ENCODE results near the gene FN3KRP. TPM values are rescaled to one million over a fixed set of nuclear protein-coding genes. Genes with fewer than 3 reads are reported as not detected.
"Not testable (repeated sequence)": the region's sequence is repeated elsewhere in the genome, so short reads cannot be mapped to it uniquely, and the experiment has no call there.

FN3KRP gene
- total RNA-seq, 4 donors from 2014 or later: 9.3 to 122 (median 16.2) TPM

DNA sequence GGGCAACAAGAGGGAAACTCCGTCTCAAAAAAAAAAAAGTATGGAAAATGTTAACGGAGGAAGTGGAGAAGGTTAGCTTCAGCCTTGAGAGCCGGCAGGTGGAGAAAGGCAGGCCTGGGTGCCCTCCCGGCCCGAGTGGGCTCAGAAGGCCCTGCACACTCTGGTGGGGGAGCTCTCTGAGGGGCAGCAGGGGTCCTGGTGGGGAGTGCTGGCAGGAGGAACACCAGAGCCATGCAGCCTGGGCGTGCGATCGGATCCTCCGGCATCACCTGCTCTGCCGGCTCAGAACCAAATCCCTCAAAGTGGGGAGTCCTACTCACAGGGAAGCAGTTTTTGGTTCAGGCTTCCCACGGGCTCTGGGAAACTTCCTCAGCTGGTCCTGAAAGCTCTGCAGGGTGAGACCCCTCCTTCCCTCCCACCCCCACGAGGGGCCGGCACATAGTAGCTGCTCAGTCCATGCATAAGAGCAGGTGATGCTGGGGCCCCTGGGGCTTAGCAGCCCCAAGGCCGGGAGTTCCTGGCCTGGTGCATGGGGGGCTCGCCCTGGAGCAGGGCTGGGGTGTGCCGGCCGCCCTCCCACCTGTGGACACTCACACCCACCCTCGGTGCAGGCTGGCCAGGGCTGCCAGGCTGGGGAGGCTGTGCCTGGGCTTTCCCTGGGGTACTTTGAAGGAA, 20.1 kb downstream of the FN3KRP start:
- Histone ChIP-seq H3K4me1 (peaks cover 6 to 17% of the 10 kb centered on the region in 2 donors), H3K36me3 (peaks cover 16 to 18% of the 10 kb centered on the region in 2 donors), H3K4me3 (replicated peaks in 1 of 3) (peak overlapping the region in 1 of 3 donors; percentile 80), H3K27ac (peak overlapping the region in 1 of 3 donors; percentile 47), H3K9me3 (no peaks in the 10 kb centered on the region), H3K27me3 (no peaks in the 10 kb centered on the region)
- DNase-seq: no peak
- TF ChIP-seq POLR2A (IDR thresholded peaks at IDR 0.05): no peak
- TF ChIP-seq, protein P1, sequence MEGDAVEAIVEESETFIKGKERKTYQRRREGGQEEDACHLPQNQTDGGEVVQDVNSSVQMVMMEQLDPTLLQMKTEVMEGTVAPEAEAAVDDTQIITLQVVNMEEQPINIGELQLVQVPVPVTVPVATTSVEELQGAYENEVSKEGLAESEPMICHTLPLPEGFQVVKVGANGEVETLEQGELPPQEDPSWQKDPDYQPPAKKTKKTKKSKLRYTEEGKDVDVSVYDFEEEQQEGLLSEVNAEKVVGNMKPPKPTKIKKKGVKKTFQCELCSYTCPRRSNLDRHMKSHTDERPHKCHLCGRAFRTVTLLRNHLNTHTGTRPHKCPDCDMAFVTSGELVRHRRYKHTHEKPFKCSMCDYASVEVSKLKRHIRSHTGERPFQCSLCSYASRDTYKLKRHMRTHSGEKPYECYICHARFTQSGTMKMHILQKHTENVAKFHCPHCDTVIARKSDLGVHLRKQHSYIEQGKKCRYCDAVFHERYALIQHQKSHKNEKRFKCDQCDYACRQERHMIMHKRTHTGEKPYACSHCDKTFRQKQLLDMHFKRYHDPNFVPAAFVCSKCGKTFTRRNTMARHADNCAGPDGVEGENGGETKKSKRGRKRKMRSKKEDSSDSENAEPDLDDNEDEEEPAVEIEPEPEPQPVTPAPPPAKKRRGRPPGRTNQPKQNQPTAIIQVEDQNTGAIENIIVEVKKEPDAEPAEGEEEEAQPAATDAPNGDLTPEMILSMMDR (IDR thresholded peaks at IDR 0.05): no peak
- intact Hi-C loops (cut with DNase I): no loop called here
- 88% methylated on average over 13 to 18 of the region's 18 CpGs for WGBS, 2 donors

DNA sequence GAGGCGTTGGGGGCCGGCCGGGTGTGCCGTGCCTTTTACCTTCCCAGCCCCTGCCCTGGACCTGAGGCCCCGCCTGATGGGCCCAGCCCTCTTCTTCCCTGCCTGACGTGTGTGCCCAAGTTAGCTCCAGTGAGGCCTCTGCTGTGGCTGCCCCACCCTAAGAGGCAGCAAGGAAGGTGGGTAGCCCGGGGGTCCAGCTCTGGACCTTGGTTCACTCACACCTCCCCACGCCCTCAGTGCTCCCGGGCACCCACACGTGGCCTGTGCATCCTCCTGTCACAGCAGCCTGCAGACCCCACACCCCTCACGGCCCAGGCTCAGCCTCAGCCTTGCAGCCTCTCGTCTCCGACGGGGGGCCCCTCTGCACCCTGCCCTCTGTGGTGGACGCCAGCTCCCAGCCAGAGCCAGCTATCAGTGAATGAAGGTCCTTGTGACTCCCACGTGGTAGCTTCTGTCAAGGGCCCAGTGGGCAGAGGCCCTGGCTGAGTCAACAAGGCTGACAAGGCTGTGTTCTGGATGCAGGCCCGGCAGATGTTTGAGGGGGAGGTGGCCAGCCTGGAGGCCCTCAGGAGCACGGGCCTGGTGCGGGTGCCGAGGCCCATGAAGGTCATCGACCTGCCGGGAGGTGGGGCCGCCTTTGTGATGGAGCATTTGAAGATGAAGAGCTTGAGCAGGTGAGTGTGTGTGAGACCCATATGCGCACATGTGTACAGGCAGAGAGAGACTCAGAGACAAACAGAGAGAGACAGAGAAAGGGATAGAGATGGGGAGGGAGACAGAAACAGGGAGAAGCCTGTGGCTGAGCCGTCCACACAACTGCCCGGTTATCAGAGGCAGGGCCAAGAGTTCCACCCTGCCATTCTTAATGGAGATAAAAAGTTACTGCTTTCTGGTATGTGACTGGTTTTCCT, 21.7 kb downstream of the FN3KRP start:
- Histone ChIP-seq H3K36me3 (peaks cover 23 to 24% of the 10 kb centered on the region in 2 donors), H3K27ac (no peak overlapping the region), H3K4me1 (peaks cover 6 to 17% of the 10 kb centered on the region in 2 donors), H3K4me3 (replicated peaks in 1 of 3) (no peak overlapping the region), H3K27me3 (no peaks in the 10 kb centered on the region), H3K9me3 (no peaks in the 10 kb centered on the region)
- no peak for DNase-seq
- TF ChIP-seq, protein P1 (IDR thresholded peaks at IDR 0.05): no peak
- no peak for TF ChIP-seq POLR2A (IDR thresholded peaks at IDR 0.05)
- intact Hi-C loops (cut with DNase I): no loop called here
- 86 to 90% methylated on average over 20 to 26 of the region's 26 CpGs for WGBS, 2 donors

DNA sequence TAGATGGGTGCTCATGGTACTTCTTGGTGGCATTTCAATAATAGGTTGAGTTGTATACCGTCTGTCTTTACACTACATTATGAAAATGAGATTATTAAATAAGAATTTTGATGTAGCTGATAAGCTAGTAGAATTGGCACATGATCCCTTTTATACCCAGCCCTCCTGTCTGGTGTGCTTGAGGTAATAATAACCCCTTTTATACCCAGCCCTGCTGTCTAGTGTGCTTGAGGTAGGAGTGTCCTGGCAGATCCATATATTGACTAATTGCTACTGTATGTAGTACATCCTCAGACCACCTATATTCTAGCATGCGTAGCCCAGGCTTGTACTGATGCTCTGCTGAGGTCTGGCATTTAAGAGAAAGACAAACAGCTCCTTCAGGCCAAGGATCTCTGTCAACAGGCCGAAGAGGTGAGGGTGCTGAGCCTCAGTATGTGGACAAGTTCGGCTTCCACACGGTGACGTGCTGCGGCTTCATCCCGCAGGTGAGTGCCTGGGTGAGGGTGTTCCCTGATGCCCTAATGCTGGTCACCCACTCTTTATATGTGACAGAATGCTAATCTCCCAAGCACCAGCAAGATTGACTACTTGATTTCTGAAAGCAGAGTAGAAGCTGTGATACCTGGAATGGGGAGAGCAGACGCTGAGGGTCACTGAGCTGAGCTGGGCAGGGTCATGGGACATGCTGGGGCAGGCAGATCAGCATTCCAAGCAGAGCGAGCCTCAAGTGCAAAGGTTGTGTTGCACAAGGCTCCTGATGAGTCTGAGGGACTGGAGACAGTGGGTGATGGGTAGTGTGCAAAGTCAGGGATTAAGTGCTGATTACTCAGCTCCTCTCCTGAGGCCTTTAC, 24.6 kb downstream of the FN3KRP start:
- intact Hi-C loops (cut with DNase I): no loop called here
- WGBS, 2 donors: 98% methylated on average over 10 of the region's 10 CpGs

DNA sequence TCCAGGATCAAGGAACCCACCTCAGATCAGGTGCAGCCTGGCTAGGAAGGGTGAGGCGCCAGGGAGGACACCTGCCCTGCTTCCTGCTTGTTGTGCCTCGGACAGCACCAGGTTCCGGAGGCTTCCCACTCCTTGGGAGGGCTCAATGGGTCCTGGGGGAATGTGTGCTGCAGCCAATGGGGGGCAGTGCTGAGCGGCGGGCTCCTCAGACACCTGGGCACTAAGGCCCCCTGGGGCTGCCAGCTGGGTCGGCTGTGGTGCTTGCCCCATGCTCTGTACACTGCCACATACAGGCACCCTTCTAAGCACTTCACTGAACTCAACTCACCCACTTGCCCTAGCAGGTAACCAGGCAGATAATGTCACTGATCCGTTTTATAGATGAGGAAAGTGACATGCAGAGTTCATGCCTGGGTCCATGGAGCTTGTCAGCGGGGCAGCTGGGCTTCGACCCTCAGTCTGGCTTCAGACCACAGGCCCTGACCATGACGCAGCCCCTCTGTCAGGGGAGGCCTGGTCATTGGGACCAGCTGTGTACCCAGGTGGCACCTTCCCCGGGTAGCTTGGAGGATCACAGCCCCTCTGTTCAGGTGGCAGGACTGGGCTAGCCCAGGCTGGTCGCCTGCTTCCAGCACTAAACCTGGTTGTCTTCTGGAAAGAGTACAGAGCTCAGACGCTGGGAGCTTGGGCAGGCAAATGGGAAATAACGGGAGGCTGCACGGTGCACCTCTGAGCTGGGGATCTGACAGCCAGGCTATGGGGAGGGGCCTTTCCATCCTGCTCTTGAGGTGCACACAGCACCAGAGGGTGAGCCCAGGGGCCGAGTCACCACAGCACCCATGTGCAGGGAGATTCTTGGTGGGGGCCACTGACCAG, 27.1 kb downstream of the FN3KRP start:
- Histone ChIP-seq H3K4me1 (no peaks in the 10 kb centered on the region), H3K9me3 (no peaks in the 10 kb centered on the region), H3K36me3 (peaks cover 24 to 27% of the 10 kb centered on the region in 2 donors), H3K4me3 (replicated peaks in 1 of 3) (no peak overlapping the region), H3K27me3 (no peaks in the 10 kb centered on the region), H3K27ac (no peak overlapping the region)
- WGBS, 2 donors: 93 to 96% methylated on average over 14 of the region's 16 CpGs
- DNase-seq: no peak
- TF ChIP-seq, protein P1 (IDR thresholded peaks at IDR 0.05): no peak
- TF ChIP-seq POLR2A (IDR thresholded peaks at IDR 0.05): no peak
- intact Hi-C loops (cut with DNase I): no loop called here

More for the DNA sequence above, 24.6 kb downstream of the FN3KRP start:
- Histone ChIP-seq H3K27me3 (no peaks in the 10 kb centered on the region), H3K27ac (no peak overlapping the region), H3K9me3 (no peaks in the 10 kb centered on the region), H3K4me1 (peaks cover 2 to 7% of the 10 kb centered on the region in 2 donors), H3K4me3 (replicated peaks in 1 of 3) (no peak overlapping the region), H3K36me3 (peaks cover 24 to 27% of the 10 kb centered on the region in 2 donors)
- no peak for DNase-seq
- TF ChIP-seq, protein P1 (IDR thresholded peaks at IDR 0.05): no peak
- TF ChIP-seq POLR2A (IDR thresholded peaks at IDR 0.05): no peak

DNA sequence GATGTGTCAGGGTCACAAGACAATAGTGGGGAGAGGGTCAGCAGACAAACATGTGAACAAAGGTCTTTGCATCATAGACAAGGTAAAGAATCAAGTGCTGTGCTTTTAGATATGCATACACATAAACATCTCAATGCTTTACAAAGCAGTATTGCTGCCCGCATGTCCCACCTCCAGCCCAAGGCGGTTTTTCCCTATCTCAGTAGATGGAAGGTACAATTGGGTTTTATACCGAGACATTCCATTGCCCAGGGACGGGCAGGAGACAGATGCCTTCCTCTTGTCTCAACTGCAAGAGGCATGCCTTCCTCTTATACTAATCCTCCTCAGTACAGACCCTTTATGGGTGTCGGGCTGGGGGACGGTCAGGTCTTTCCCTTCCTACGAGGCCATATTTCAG, 28.2 kb downstream of the FN3KRP start:
- DNase-seq; H3K27me3 ChIP-seq; H3K4me1 ChIP-seq; H3K4me3 ChIP-seq (replicated peaks in 1 of 3); H3K9me3 ChIP-seq; intact Hi-C loops (cut with DNase I); H3K27ac ChIP-seq: not testable (repeated sequence)
- WGBS, 2 donors: 59 to 70% methylated on average over 7 of the region's 7 CpGs
- H3K36me3 ChIP-seq: peaks cover 23 to 27% of the 10 kb centered on the region in 2 donors

Data from thyroid gland (tissue), 4 donors.